PC-9 (cell line): Measurements from ENCODE around the gene INO80.

Experiments used
- CTCF ChIP-seq: fragments of 200-600 bp; sonication (generic); conservative IDR thresholded peaks from 2 replicates; pipeline ENCODE4 v1.6.1; 2017; ENCODE audit warnings: mixed run types, antibody characterized with exemption, mild to moderate bottlenecking, moderate library complexity
- EZH2 ChIP-seq: fragments of 200-600 bp; sonication (generic); IDR thresholded peaks from 2 replicates; pipeline ENCODE4 v1.8.0; 2017; ENCODE audit warnings: antibody characterized with exemption, low read depth

GRCh38 chr15:40936234-40936708 lies 179.8 kb downstream of the INO80 start:
- no peak for TF ChIP-seq CTCF
- no peak for TF ChIP-seq EZH2
